Tibial nerve (tissue), 4 donors: ENCODE results near the gene GRIN2B.

Source experiments
- EP300 ChIP-seq, 2 donors: sonication (generic); formaldehyde crosslinking; IDR thresholded peaks; one replicate each; pipeline ENCODE4 v1.6.1; 2017; ENCODE audit warnings: antibody characterized with exemption in 2 of 2, mild to moderate bottlenecking in 1 of 2
- POLR2A ChIP-seq, 2 donors: fragments of 450-650 bp; IDR thresholded peaks; one replicate each; pipeline ENCODE4 v1.6.1; 2017; ENCODE audit warnings: antibody characterized with exemption in 2 of 2, mild to moderate bottlenecking in 2 of 2, moderate library complexity in 2 of 2
- TF ChIP-seq, protein P1 (sequence below), 5 experiments: fragments of 200-600 bp in 3 of 5; fragments of 450-650 bp in 2 of 5; sonication (generic) in 3 of 5; IDR thresholded peaks; one replicate each; pipeline ENCODE4 v1.5.1; 2016 to 2019; ENCODE audit warnings: antibody characterized with exemption in 5 of 5, mild to moderate bottlenecking in 3 of 5, moderate library complexity in 2 of 5

DNA sequence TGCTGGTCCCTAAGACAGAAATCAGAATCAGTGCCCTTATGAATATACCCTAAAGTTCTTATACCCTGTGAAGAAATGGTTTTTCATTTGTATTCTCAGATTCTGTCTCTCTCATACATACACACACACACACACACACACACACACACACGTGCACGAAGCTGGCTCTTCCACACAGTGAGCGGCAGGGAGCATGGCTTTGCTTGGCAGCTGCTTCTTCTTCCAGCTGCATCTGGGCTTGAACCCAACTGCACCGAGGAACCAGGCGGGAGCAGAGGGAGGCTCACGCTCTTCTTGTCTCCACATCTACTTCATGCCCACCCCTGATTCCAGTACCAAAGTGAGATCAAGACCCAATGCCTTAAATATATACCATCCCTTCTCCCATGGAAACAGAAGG, 19.4 kb downstream of the GRIN2B start:
- TF ChIP-seq, protein P1, sequence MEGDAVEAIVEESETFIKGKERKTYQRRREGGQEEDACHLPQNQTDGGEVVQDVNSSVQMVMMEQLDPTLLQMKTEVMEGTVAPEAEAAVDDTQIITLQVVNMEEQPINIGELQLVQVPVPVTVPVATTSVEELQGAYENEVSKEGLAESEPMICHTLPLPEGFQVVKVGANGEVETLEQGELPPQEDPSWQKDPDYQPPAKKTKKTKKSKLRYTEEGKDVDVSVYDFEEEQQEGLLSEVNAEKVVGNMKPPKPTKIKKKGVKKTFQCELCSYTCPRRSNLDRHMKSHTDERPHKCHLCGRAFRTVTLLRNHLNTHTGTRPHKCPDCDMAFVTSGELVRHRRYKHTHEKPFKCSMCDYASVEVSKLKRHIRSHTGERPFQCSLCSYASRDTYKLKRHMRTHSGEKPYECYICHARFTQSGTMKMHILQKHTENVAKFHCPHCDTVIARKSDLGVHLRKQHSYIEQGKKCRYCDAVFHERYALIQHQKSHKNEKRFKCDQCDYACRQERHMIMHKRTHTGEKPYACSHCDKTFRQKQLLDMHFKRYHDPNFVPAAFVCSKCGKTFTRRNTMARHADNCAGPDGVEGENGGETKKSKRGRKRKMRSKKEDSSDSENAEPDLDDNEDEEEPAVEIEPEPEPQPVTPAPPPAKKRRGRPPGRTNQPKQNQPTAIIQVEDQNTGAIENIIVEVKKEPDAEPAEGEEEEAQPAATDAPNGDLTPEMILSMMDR (IDR thresholded peaks at IDR 0.05) = no peak
- TF ChIP-seq POLR2A (IDR thresholded peaks at IDR 0.05) (no peak), EP300 (IDR thresholded peaks at IDR 0.05) (no peak)
